Astrocyte (in vitro differentiated cells and primary cell): ENCODE results near the gene PINK1. TPM values are rescaled to one million over a fixed set of nuclear protein-coding genes. Genes with fewer than 3 reads are reported as not detected.

ENCODE experiments used
- DNase-seq: peaks from one replicate; pipeline ENCODE4 v3.0.0-alpha.2; 2010; ENCODE audit warnings: low read depth
- FAIRE-seq: peaks from 2 replicates; lab custom pipeline; 2011; peaks lifted over from hg19 to GRCh38; lab: Jason Lieb, UNC
- H2AFZ ChIP-seq: 2 replicates; pipeline ENCODE4 v1.6.0; 2012; ENCODE audit warnings: low read depth, low read length, inconsistent platforms
- H3K27ac ChIP-seq: 2 replicates; pipeline ENCODE4 v1.5.1; 2011; ENCODE audit warnings: low read depth, low read length, inconsistent platforms
- H3K27me3 ChIP-seq: 2 replicates; pipeline ENCODE4 v1.6.0; 2011; ENCODE audit warnings: low read length, inconsistent platforms; ENCODE audit not compliant: insufficient read depth
- H3K36me3 ChIP-seq: 2 replicates; pipeline ENCODE4 v1.5.1; 2011; ENCODE audit warnings: low read length, inconsistent platforms; ENCODE audit not compliant: insufficient read depth
- H3K4me1 ChIP-seq: 2 replicates; pipeline ENCODE4 v1.5.1; 2011; ENCODE audit warnings: low read length, inconsistent platforms; ENCODE audit not compliant: insufficient read depth
- H3K4me2 ChIP-seq: 2 replicates; pipeline ENCODE4 v1.6.0; 2012; ENCODE audit warnings: low read length, inconsistent platforms
- H3K4me3 ChIP-seq: 2 replicates; pipeline ENCODE4 v1.5.1; 2011; ENCODE audit warnings: low read depth, mild to moderate bottlenecking, low read length, inconsistent platforms; ENCODE audit not compliant: insufficient read depth
- H3K79me2 ChIP-seq: 2 replicates; pipeline ENCODE4 v1.6.0; 2012; ENCODE audit warnings: mild to moderate bottlenecking, low read length, inconsistent platforms; ENCODE audit not compliant: insufficient read depth
- H3K9ac ChIP-seq: 2 replicates; pipeline ENCODE4 v1.6.0; 2012; ENCODE audit warnings: mild to moderate bottlenecking, low read length, inconsistent platforms
- H3K9me3 ChIP-seq: 2 replicates; pipeline ENCODE4 v1.5.1; 2012; ENCODE audit warnings: low read depth, mild to moderate bottlenecking, low read length, inconsistent platforms; ENCODE audit not compliant: insufficient read depth
- H4K20me1 ChIP-seq: 2 replicates; pipeline ENCODE4 v1.6.0; 2012; ENCODE audit warnings: low read length, inconsistent platforms; ENCODE audit not compliant: insufficient read depth
- H3K27ac Mint-ChIP-seq: one replicate; pipeline ENCODE4 v1.8.0; 2021; ENCODE audit warnings: mild to moderate bottlenecking, mixed read lengths; ENCODE audit not compliant: unreplicated experiment
- H3K27me3 Mint-ChIP-seq: one replicate; pipeline ENCODE4 v1.8.0; 2021; ENCODE audit warnings: low read depth, mixed read lengths; ENCODE audit not compliant: unreplicated experiment
- H3K36me3 Mint-ChIP-seq: one replicate; pipeline ENCODE4 v1.8.0; 2021; ENCODE audit warnings: low read depth, mixed read lengths; ENCODE audit not compliant: unreplicated experiment
- H3K4me1 Mint-ChIP-seq: one replicate; pipeline ENCODE4 v1.8.0; 2021; ENCODE audit warnings: low read depth, mixed read lengths; ENCODE audit not compliant: unreplicated experiment
- H3K4me3 Mint-ChIP-seq: one replicate; pipeline ENCODE4 v1.8.0; 2021; ENCODE audit warnings: mild to moderate bottlenecking, moderate library complexity, mixed read lengths; ENCODE audit not compliant: unreplicated experiment
- H3K9me3 Mint-ChIP-seq: one replicate; pipeline ENCODE4 v1.8.0; 2021; ENCODE audit warnings: mild to moderate bottlenecking, mixed read lengths; ENCODE audit not compliant: unreplicated experiment
- EZH2 ChIP-seq: IDR thresholded peaks from 2 replicates; pipeline ENCODE4 v1.6.1; 2012; ENCODE audit warnings: mild to moderate bottlenecking, low read length, inconsistent platforms; ENCODE audit not compliant: insufficient read depth
- total RNA-seq: library from RNA; stranded (reverse); gene quantifications from 2 replicates; pipeline ENCODE4 v1.2.1, GENCODE V29; 2021
- TF ChIP-seq, protein P1 (sequence below): IDR thresholded peaks from 2 replicates; pipeline ENCODE4 v1.5.1; 2011; ENCODE audit warnings: low read depth, mild to moderate bottlenecking, inconsistent platforms, low read length, moderate library complexity; ENCODE audit not compliant: insufficient read depth

The PINK1 gene
- total RNA-seq, 1 donor from 2014 or later: 25.6 TPM

DNA sequence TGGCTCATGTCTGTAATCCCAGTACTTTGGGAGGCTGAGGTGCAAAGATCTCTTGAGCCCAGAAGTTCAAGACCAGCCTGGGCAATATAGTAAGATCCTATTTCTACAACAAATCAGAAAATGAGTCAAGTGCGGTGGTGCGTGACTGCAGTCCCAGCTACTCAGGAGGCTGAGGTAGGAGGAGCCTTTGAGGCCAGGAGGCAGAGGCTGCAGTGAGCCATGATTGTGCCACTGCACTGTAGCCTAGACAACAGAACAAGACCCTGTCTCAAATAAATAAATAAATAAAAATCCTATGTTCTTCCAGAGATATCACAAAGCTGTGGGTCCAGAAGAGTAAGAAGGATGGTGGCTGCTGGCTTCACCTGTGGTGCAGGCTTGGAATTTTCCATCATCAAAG is 22.3 kb upstream of the PINK1 start:
- TF ChIP-seq, protein P1, sequence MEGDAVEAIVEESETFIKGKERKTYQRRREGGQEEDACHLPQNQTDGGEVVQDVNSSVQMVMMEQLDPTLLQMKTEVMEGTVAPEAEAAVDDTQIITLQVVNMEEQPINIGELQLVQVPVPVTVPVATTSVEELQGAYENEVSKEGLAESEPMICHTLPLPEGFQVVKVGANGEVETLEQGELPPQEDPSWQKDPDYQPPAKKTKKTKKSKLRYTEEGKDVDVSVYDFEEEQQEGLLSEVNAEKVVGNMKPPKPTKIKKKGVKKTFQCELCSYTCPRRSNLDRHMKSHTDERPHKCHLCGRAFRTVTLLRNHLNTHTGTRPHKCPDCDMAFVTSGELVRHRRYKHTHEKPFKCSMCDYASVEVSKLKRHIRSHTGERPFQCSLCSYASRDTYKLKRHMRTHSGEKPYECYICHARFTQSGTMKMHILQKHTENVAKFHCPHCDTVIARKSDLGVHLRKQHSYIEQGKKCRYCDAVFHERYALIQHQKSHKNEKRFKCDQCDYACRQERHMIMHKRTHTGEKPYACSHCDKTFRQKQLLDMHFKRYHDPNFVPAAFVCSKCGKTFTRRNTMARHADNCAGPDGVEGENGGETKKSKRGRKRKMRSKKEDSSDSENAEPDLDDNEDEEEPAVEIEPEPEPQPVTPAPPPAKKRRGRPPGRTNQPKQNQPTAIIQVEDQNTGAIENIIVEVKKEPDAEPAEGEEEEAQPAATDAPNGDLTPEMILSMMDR: no peak
- no peak for TF ChIP-seq EZH2
- H3K4me1 ChIP-seq: peaks cover 16% of the 10 kb centered on the region
- H3K4me3 Mint-ChIP-seq: no peak overlapping the region
- H3K79me2 ChIP-seq: no peaks in the 10 kb centered on the region
- H3K9me3 ChIP-seq: no peaks in the 10 kb centered on the region
- H3K27me3 Mint-ChIP-seq: no peaks in the 10 kb centered on the region
- no peaks in the 10 kb centered on the region for H3K36me3 Mint-ChIP-seq
- H3K27me3 ChIP-seq: no peaks in the 10 kb centered on the region
- no peaks in the 10 kb centered on the region for H4K20me1 ChIP-seq
- FAIRE-seq: no peak
- no peaks in the 10 kb centered on the region for H3K36me3 ChIP-seq
- H2AFZ ChIP-seq: no peak overlapping the region
- no peaks in the 10 kb centered on the region for H3K9me3 Mint-ChIP-seq
- H3K9ac ChIP-seq: no peak overlapping the region
- H3K4me3 ChIP-seq: no peak overlapping the region
- H3K4me2 ChIP-seq: no peak overlapping the region
- no peak overlapping the region for H3K27ac ChIP-seq
- no peak for DNase-seq
- H3K4me1 Mint-ChIP-seq: peaks cover 8% of the 10 kb centered on the region
- no peak overlapping the region for H3K27ac Mint-ChIP-seq

GRCh38 chr1:20611652-20612051 is 21.6 kb upstream of the PINK1 start:
- H3K27me3 Mint-ChIP-seq: no peaks in the 10 kb centered on the region
- H3K4me3 ChIP-seq: no peak overlapping the region
- H3K27ac ChIP-seq: no peak overlapping the region
- H3K4me3 Mint-ChIP-seq: no peak overlapping the region
- no peaks in the 10 kb centered on the region for H3K36me3 Mint-ChIP-seq
- no peak for DNase-seq
- H3K79me2 ChIP-seq: no peaks in the 10 kb centered on the region
- no peak overlapping the region for H3K27ac Mint-ChIP-seq
- H3K4me2 ChIP-seq: no peak overlapping the region
- H3K27me3 ChIP-seq: no peaks in the 10 kb centered on the region
- peaks cover 8% of the 10 kb centered on the region for H3K4me1 Mint-ChIP-seq
- no peaks in the 10 kb centered on the region for H3K9me3 ChIP-seq
- H3K9me3 Mint-ChIP-seq: no peaks in the 10 kb centered on the region
- H3K9ac ChIP-seq: no peak overlapping the region
- TF ChIP-seq, protein P1: no peak
- TF ChIP-seq EZH2: no peak
- no peaks in the 10 kb centered on the region for H3K36me3 ChIP-seq
- H3K4me1 ChIP-seq: peaks cover 16% of the 10 kb centered on the region
- FAIRE-seq: no peak
- no peaks in the 10 kb centered on the region for H4K20me1 ChIP-seq
- no peak overlapping the region for H2AFZ ChIP-seq

DNA sequence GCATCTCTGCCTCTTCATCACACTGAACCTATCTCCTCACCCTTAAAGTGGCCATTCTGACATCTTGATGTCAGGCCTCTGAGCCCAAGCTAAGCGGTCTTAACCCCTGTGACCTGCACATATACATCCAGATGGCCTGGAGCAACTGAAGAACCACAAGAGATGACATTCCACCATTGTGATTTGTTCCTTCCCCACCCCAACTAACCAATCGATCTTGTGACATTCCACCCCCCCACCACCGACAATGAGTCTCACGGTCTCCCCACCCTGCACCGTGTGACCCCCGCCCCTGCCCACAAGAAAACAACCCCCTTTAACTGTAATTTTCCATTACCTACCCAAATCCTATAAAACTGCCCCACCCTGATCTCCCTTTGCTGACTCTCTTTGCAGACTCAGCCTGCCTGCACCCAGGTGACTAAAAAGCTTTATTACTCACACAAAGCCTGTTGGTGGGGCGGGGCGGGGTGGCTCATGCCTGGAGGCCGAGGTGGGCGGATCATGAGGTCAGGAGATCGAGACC is 21.0 kb upstream of the PINK1 start:
- Histone ChIP-seq H3K4me2 (no peak overlapping the region), H3K9ac (no peak overlapping the region), H3K9me3 (no peaks in the 10 kb centered on the region), H3K4me1 (peaks cover 16% of the 10 kb centered on the region), H3K27ac (no peak overlapping the region), H2AFZ (no peak overlapping the region), H3K4me3 (no peak overlapping the region), H3K27me3 (no peaks in the 10 kb centered on the region), H3K79me2 (no peaks in the 10 kb centered on the region), H4K20me1 (no peaks in the 10 kb centered on the region), H3K36me3 (no peaks in the 10 kb centered on the region)
- H3K4me3 Mint-ChIP-seq: no peak overlapping the region
- H3K9me3 Mint-ChIP-seq: no peaks in the 10 kb centered on the region
- DNase-seq (no peak), FAIRE-seq (no peak)
- no peak for TF ChIP-seq EZH2
- TF ChIP-seq, protein P1: no peak
- H3K4me1 Mint-ChIP-seq: peaks cover 8% of the 10 kb centered on the region
- no peak overlapping the region for H3K27ac Mint-ChIP-seq
- H3K27me3 Mint-ChIP-seq: no peaks in the 10 kb centered on the region
- no peaks in the 10 kb centered on the region for H3K36me3 Mint-ChIP-seq
